NCI-H1417 treated with DMSO at 0.1 percent for 48 hours (cell line): ENCODE results near the gene TK2.
A peak's percentile ranks its signal among the peaks of the same experiment; 100 is the strongest.
"Not testable (repeated sequence)": the region's sequence is repeated elsewhere in the genome, so short reads cannot be mapped to it uniquely, and the experiment has no call there.

ENCODE experiments used
- DNase-seq: peaks from one replicate; lab custom pipeline; 2025; lab: John Stamatoyannopoulos, UW

TK2 gene

DNA sequence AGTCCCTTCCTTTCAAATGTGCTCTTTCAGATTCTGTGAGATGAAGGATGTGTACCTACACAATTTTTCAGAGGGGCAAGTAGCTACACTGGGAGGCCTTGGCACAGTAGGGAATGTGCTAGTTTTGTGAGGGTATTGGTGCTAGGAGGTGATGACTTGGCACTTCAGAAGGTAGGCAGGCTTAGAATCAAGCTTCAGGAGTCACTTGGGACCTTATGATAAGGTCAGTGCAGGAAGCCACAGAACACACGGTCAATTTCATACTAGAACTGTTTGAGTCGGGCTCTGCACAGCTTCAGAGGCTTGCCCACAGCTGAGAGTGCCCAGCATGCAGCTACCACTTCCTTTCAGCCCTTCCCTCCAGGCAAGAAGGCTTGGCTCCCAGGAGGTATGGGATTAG, 22.4 kb upstream of the TK2 start:
- DNase-seq: no peak

DNA sequence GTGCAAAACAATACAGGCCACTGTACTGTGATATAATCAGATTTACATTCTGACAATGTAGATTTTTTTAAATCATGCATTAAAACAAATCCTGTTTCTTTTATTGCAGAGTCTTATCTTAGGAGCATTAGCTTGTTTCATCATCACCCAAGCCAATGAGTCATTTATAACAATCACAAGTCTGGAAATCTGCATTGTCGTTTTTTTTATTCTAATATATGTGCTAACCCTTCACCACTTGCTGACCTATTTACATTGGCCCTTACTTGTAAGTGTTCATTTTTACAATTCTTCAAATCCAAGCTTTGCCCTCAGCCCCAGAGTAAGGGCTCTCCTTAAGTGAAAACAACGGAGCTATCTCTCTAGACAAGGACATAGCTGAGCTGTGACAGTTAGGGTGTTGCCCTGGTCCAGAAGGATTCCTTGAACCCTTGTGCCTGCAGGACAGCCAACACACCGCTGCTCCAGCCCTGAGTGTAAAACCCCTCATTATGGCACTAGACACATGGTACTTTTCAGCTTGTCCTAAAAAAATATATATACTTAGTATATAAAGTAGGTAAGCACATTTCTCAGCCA, 20.0 kb upstream of the TK2 start:
- DNase-seq: no peak

DNA sequence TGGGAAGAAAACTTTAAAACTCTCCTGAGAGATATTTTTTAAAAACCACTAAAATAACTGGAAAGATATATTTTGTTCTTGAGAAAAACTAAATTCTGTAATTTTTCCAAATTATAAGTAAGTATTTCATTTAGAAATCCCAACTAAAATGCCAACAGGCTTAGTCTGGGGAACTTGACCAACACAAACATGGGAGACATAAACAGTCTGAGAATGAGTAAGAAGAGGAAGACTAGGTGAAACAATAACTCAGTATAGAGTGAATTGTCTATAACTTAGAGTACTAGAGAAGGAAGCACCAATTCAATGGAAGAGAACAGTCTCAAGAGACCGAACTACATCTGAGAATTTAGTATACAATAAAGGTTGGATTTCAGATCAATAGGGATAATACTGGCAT, 19.2 kb upstream of the TK2 start:
- no peak for DNase-seq

DNA sequence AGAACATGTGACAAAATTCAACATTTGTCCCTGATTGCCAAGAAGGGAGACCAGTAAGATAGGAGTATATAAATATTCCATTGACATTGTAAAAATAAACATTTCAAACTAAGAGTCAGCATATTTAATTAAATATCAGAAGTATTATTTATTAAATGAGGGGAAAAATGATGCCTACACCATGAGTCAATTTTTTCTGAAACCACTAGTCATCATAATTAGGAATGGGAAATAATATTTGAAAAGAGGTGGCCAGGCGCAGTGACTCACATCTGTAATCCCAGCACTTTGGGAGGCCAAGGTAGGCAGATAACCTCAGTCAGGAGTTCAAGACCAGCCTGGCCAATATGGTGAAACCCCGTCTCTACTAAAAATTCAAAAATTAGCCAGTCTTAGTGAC, 18.4 kb upstream of the TK2 start:
- no peak for DNase-seq

DNA sequence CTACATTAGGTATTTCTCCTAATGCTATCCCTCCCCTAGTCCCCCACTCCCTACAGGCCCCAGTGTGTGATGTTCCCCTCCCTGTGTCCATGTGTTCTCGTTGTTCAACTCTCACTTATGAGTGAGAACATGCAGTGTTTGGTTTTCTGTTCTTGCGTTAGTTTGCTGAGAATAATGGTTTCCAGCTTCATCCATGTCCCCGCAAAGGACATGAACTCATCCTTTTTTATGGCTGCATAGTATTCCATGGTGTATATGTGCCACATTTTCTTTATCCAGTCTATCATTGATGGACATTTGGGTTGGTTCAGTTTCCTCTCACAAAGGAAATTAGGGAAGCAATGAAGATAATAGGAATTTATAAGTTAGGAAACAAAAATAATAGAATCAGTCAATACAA, 17.3 kb upstream of the TK2 start:
- DNase-seq: not testable (repeated sequence)

DNA sequence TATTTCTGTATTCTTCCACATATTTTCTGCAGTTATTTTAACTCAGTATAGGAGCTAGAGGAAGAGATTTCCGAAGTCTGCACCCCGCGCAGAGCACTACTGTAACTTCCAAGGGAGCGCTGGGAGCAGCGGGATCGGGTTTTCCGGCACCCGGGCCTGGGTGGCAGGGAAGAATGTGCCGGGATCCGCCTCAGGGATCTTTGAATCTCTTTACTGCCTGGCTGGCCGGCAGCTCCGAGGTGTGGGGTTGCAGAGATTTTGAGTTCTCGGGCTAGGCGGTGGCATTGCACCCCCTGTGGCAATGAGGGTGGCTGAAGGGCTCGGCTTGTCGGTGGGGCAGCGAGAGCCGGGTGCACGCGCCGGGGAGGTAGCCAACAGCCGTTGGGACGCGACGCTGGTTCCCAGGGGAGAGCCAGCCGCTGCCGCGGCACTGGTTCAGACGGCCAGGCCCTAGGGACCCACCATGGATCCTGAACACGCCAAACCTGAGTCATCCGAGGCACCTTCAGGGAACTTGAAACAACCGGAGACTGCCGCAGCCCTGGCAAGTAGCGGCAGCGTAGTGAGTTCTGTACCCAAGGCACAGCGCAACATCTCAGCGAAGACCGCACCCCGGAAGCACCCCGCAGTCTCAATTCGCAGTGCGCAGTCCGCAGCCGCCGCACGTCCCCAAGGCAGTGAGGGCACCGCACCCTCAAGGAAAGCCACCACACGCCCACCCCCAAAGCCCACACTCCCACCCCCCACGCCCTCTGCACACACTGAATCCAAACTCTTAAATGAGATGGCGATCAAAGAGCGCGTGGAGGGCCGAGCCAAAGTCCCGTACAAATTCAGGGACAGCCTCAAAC, 16.4 kb upstream of the TK2 start, which contains the start of gene CMTM1:
Gene CMTM1 (plus strand): TSS at position 389 of the 851 bp plus-strand sequence. CDS start 75 bp downstream, at position 464.
- DNase-seq: no peak

DNA sequence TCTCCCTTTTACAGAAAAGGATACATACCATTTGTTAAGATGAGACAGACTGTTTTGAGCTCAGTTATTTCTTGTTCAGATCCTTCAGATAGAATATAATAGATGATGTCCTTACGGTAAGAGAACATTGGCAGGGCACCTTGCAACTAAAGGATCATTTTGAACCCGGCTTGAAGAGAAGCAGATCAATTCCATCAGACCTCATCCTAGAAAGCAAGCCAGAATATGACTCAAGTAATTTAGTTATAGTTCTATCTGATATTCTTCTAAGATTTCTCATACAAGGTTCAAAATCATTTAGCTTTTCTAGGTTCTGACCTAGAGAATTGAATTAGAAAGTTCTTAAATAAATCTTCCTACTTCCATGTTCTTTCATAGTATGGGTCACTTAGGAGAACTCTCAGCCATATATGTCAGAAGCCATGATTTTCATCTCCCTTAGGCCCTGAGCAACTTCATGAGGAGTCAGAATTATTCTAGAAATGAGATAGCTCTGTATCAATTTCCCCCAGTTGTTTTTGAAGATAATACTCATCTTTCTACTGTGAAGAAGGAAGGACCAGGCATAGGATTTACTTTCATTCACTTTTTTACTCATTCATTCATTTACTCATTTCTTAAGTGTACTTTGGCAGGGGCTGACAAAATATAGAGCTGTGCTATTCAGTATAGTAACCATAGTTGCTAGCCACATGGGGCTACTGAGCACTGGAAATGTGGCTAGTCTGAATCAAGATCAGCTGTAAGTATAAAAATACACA, 13.8 kb upstream of the TK2 start:
- DNase-seq: no peak

DNA sequence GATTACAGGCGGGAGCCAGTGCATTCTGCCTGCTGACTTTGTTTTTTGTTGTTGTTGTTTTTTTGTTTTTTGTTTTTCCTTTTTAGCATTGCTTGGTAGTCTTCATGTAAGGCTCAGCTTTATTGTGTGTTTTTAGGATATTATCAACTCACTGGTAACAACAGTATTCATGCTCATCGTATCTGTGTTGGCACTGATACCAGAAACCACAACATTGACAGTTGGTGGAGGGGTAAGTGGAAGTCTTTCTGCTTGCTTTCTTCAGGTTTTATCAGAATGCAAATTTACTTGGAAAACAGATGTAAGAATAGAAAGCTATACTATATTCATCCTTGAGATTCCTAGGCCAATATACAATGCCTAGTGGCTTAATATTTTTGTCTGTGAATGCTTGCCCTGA, 13.1 kb upstream of the TK2 start:
- DNase-seq: no peak

DNA sequence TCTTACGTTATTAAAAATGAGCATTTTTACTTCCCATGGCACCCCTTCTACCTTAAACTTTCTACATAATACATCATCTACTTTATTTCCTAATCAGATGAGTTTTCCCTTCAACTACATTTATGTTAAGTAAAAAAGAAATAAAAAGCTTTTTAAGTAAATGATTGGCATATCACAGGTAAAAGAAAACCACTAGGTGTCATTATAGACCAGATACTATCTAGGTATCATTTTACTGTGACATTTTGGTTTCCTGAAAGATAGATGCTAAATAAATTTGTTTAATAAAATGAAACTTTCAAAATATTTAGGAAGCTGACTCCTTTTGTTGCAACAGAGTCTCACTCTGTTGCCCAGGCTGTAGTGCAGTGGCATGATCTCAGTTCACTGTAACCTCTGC, 12.5 kb upstream of the TK2 start:
- no peak for DNase-seq

DNA sequence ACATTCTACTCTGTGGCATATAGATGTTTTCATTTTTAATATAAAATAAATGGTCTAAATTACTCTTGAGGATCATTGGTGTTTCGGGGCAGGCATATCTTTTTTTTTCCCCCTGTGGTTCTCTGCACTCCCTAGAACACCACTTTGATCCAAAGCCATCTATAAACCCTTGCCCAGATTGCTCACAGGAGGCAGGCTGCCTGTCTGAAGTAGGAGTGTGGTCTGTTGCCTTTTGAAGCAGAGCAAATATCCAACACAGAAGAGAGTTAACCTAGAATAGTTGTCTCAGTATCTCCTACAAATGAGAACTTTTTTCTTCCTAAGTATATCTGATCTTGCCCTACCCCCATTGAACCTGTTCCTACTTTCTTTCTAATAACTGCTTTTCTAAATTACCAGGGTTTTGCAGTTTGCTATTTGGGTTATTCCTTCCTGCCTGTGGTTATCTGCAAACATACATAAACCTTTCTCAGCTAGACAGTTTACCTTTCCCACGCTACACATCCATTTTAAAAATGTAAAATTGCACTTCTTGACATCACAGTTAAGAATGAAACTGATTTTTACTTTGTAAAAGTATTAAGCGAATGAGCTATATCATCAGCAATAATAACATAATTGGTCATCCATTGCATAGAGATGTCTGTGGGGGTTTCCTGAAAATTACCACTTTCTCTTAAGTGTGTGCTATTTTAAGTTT, 11.6 kb upstream of the TK2 start:
- no peak for DNase-seq

DNA sequence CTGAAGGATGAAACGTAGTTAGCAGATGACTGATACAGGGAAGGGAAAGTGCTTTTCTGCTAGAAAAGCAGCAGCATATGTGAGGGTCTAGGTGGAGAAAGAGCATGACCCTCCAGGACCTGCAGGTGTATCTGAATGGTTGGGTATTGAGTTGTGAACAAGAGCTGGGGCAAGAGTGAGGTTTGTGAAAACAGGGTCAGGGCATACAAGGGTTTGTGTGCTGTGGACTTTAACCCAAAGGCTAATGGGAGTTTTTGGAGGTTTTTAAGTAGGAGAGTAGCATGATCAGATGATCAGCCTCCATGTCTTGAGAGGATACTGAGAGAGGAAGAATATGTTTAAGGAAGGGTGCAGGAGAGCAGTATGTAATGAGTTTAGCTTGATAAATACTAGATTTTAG, 10.2 kb upstream of the TK2 start:
- DNase-seq: no peak

DNA sequence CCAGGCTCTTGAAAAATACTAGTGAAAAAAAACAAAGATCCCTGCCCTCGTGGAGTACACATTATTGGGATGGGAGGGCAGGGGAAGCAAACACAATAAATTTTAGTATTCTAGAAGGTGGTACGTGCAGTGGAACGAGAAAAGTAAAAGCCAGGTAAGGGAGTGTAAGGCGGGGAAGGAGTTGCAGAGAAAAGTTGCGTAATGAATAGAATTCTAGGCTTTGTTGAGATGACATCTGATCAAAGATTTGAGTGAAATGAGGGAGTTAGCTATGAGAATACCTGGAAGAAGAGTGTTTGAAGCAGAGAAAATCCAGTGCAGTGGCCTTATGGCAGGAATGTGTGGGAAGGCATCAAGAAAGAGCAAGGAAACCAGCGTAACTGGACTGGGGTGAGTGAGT, 4.6 kb upstream of the TK2 start:
- DNase-seq: no peak

DNA sequence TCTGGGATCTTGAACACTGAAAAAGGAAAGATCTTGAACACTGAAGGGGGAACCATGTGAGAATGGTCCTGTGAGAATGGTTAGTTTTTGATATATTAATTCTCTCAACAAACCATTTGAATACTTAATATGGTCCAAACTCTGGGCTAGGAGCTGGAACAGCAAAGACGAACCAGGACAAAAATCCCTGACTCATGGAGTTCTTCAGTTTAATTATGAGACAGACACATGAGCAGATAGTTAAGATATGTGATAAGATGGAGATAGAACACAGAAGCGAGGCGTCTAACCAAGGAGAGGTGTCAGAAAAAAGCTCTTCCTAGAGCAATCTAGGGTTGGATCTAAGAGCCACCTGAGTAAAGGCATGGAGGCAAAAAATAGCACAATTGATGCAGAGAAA, 4.1 kb upstream of the TK2 start:
- no peak for DNase-seq

DNA sequence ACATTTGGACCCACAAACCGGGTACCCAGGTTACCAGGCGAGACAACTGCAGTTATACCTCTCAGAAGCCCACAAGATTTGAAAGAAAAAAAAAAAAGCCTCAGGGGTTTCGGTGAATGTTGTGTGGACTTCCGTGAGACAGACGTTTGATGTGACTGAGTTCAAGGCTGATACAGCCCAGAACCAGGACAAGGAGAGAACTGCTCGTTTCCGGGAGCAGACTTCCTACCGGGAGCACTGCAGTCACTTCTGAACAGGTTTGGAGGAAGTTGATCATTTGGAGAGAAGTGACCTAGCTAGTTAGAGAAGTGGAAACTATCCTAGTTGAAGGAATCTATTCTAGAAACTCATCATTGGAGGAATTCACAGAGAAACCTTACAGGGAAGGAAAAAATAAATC, 3.3 kb upstream of the TK2 start:
- DNase-seq: no peak

DNA sequence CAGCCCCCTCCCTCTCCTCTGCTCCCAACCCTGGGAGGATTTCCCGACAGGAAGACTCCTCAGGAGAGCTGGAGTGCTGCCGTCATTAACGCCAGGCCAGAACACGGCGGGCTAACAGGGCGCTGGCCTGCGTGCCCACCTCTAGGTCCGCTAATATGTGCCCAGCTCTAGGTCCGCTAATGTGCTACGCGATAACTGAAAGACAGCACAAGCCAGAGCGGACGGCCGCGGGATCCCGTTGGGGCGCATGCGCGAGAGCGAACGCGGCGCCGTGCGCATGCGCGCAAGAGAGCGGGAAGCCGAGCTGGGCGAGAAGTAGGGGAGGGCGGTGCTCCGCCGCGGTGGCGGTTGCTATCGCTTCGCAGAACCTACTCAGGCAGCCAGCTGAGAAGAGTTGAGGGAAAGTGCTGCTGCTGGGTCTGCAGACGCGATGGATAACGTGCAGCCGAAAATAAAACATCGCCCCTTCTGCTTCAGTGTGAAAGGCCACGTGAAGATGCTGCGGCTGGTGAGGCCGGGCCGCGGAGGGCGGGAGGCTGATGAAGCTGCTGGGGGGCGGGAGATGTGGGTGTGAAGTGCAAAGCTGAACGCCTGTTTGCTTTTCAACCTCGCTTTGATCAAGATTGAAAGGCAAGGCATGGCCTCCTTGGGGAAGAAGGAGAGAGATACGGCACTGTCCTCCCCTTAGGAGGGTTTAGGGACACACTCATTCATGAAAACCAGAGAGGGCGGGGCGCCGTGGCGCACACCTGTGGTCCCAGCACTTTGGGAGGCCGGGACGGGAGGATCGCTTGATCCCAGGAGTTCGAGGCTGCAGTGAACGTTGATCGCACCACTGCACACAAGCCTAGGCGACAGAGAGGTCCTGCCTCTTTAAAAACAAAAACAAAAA, 2.6 kb upstream of the TK2 start, which contains the start of gene CKLF:
Gene CKLF (plus strand): TSS at position 291 of the 892 bp plus-strand sequence. CDS start 140 bp downstream, at position 431.
- DNase-seq: peak; percentile 60

DNA sequence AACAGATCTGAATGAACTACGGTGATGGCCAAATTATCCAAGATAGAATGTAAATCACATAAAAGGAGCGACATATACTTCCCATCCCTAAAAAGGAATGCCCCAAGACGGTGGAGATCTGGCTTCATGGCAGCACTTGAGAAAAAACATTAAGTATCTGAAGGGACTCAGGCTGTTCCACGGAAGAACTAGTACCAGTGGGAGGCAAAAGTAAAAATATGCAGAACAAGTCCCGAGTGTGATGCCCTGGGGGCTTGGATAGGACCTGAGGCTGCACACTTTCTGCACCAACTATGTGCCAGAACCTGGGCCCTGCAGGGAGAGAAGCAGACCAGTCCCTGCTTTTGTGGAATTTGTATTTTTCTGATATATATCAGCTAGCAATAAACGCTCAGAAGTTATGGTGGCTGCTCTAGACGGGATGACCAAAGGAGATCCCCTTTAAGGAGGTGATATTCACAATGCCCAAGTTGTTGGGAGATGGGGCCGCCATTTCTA, 1.9 kb upstream of the TK2 start:
- no peak for DNase-seq

DNA sequence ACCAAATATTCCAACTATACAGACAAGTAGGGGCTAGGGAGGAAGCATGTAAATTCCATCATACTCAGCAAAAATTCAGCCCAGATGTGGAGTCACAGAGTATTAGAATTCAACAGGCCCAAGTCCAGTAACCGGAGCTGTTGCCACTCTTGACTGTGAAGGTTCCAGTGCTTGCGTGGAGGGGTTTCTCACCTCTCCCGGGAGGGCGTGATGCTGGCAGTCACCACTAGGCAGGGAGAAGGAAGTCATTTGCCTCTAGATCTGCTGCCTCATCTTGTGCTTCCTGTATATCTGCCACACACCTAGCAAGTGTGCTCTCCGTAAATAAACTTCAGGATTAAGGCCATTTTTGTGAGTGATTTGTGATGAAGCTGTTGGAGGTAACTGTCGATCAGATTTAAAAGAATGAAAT, 1.4 kb upstream of the TK2 start:
- DNase-seq: no peak

DNA sequence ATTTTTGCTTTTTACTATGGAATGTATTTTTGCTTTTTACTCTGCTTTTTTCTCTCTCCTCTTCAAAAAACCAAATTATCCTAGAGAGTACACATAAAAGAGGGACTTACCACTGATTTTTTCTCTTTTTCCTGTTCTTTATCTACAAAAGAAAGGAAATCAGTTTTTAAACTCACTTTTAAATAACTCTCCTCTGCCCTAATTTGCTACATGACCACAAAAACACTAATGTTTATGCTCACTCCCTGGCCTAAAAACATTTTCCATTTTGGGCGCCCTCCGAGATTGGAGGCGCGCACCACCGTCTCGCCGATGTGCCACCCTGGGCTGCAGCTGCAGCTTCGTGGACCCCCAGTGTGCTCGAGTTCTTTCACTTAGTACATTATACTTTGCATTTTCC, 1.1 kb downstream of the TK2 start:
- DNase-seq: no peak

DNA sequence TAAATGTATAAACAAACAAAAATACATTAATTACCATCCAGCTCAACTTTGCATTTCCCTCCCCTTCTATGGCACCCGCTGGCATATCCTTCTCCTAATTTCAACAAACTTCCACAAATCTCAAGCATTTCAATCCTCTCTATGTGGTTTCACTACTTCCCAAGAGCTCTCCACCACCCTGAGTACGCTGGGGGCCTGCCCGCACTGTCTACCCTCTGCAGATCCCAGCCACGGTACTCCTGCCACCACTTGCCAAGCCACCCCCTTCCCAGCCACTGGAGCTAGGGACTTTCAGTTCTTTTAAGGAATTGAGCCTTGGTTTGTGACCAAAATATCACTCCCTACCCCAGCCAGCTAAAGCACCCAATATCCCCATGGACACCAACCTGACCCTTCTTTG, 1.9 kb downstream of the TK2 start:
- no peak for DNase-seq

DNA sequence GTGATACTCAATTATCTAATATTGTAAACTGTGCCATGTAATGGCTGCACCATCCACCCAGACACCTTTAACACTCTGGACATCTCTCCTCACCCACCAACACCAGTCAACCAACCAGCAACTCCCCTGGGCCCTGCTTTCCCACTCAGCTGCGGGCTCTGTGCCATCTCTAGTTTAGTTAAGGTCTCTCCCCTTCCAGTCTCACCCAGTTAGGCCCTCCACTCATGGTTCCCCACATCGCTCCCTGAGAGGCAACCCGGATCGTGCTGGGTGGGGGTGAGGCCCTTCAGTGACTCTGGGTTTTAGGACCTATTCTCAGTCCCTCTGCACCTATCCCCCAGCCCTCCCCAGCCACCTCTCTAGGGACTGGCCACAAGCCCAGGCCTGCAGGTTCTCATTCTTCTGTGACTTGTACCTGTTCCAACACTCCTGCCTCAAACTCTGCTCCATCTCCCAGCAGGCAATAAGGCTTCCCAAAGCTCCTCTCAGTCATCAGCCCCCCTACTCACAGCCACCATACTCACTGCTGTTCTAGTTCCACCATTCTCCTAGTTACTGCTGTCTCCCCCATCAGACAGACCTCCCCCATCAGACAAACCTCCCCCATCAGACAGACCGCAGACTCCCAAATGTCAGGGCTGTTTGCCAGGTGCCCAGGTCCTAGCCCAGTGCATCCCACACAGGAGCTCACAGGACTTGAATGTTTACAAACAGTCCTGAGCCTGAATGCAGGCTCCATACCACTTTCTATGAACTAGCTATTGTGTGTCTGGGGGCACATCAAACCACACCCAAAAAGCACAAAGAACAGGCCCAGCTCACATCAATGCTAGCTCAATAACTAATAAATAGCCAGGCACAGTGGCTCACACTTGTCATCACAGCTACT, 2.6 kb downstream of the TK2 start:
- no peak for DNase-seq
